ENCODE results near the gene MAML2.

The MAML2 gene

DNA sequence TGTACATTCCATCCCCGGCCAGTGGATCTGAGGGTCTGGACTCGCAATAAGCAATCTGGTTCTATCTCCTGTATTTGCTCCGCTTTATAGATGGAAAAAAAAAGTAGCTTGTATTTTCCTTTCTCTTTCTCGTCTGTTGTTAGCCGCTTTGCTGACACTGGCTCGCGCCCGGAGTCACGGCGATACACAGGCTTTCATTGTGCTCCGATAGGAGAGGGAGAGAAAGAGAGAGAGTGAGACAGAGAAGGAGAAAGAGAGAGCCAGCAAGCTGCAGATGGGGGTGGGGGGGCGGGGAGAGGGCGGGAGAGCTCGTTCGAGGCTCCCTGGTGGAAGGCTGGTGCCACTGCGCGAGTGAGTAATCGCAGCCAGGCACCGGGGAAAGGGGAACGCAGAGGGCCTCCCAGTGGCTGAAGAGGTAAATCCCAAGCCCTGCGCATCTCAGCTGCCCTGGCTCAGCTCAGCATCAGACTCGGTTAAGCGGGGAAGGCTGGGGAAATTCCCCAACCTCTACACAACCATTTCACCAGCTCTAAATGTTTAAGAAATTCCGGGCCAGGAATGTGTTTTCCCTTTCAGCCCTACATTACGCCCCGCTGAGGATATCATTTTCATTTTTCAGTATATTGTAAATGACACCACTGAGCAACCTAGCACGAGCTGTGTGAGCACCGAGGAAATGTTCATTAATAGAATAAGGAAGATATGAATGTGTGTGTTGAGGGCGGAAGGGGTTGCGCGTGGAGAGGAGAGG is at the start of gene MAML2:
TSS of gene MAML2 (minus strand) at position 235 of the 751 bp plus-strand sequence. CDS start 1,300 bp downstream, outside the sequence.
- peak; percentile 74 for DNase-seq (ENCODE audit: low read depth)

DNA sequence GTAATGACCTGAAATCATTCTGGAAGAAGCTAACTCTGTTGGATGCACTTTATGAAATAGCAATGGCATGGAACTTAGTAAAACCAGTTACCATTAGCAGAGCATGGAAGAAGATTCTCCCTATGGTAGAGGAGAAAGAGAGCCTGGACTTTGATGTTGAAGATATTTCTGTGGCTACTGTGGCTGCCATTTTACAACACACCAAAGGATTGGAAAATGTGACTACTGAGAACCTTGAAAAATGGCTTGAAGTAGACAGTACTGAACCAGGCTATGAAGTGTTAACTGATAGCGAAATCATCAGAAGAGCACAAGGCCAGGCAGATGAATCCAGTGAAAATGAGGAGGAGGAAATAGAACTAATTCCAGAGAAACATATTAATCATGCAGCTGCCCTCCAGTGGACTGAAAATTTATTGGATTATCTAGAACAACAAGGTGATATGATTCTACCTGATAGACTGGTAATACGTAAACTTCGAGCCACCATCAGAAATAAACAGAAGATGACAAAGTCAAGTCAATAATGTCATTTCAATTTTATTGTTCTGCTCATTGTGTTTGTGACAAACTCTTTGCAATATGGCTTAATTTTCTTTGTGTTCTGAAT is 48.8 kb upstream of the MAML2 start:
- no peak for DNase-seq (ENCODE audit: low read depth)

DNA sequence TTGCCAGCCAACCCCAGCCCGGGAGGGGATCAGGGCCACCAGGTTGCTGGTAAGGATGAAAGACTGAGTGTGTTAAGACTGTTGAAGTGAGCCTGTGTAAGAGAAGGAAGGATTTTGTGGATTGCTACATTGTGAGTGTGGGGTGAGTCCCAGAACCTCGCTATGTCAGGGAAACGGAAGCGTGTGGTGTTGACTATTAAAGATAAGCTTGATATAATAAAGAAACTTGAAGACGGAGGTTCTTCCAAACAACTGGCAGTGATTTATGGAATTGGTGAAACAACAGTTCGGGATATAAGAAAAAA is 47.4 kb upstream of the MAML2 start:
- no peak for DNase-seq (ENCODE audit: low read depth)

DNA sequence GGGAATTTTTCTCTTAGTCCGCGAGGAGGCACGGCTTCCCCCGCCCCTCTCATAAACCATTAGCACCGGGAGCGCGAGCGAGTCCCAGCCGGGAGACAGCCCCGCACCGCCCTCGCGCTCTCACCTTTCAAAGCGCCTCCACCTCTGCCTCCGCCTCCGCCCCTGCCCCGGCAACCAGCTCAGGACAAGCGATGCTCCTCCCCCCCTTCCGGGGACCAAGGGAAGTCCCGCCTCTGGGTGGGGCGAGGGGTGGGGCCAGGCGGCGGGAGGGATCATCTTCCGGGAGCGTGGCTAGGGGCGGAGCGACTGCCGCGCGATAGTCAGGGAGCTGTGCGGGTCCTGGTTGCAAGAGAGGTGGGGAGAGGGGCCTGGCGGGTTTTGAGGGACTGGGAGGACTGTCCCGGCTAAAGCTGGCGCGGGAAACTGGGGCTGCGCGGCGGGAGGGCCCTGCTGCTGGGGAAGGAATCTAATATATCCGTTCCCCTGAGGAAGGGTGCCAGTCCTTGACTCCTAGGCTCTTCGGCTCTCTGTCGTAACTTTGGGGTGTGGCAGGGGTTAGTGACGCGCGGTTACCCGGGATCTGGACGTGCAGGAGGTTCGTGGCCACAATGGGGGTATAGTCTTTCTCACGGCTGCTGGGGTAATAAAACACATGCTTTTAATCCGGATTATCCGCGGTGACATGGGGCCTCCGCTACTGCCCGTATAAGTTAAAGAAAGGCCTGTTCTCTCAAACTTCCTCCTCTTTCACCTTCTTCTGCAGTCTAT is 46.9 kb upstream of the MAML2 start, which contains the start of the genes CCDC82 and JRKL:
TSS of gene CCDC82 (minus strand) at position 193 of the 768 bp plus-strand sequence. CDS start 5,165 bp downstream, outside the sequence.
TSS of gene JRKL (plus strand) at position 294 of the 768 bp plus-strand sequence. CDS start 637 bp downstream, outside the sequence.
- DNase-seq (ENCODE audit: low read depth) = peak; percentile 77

DNA sequence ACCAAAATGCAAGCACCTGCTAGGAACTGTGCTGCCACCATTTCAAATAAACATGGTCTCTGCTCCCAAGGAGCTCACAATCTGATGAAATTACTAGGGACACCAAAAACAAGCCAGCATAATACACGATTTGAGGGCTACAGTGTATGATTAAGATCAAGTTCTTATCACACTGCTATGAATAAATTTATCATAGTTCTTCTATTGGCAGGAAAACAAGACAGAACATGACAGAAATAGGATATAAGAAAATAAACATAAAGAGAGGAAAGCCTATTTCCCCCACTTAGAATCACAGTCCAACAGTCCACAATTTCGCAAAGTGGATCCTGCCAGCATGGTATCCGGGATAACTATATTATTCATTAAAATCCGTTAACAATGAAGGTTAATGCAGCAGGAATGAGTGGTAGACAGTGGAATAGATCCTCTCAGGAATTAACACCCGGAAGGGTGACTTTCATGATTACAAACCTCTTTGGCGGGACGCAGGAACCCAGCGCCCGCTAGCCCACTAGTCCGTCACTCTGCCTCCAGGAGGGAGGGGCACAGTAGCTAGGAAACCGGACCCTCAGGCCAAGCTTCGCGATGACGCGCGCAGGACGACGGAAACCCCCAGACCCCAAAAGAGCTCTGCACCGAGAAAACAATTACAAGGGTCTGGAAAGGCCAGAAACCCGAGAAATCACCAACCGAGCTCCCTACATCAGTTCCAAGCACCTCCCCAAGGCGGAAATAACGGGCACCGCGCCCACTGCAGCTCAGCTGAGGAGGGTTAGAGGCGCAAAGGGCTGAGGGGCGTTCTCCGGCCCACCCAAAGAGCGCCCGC is 46.1 kb upstream of the MAML2 start:
- DNase-seq (ENCODE audit: low read depth) = peak; percentile 54

DNA sequence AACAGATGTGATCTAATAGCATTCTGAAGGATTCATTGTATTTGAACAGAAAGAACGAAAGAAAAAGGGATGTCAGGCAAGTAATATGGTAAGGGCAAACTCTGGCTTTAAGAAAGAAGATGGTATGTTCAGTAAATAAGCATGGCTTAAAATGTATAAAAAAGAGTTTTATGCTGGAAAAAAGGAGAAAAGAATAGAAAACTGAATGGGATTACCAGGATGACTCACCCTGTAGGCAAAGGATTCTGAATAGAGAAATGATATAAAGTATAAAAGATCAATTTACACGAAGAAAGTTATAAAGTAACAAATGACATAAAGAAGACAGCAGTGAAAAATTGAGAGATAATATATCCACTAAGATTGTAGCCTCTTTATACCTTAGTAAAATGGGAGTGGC is 42.2 kb upstream of the MAML2 start:
- DNase-seq (ENCODE audit: low read depth) = no peak

DNA sequence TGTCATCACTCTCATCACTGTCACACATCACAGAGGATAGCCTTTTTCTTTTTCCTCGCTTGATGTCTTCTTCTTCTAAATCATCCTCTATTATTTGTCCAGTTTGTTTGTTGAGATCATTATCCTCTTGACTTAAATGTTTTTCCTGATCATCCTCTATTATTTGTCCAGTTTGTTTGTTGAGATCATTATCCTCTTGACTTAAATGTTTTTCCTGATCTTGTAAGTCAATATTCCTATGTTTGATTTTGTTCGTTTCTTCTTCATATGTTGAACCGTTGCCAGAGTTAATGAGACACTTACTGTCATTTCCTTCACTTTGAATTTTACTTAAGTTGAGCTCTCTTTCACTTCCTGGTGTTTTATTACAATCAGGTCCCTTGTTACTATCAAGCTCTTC is 41.2 kb upstream of the MAML2 start:
- no peak for DNase-seq (ENCODE audit: low read depth)

DNA sequence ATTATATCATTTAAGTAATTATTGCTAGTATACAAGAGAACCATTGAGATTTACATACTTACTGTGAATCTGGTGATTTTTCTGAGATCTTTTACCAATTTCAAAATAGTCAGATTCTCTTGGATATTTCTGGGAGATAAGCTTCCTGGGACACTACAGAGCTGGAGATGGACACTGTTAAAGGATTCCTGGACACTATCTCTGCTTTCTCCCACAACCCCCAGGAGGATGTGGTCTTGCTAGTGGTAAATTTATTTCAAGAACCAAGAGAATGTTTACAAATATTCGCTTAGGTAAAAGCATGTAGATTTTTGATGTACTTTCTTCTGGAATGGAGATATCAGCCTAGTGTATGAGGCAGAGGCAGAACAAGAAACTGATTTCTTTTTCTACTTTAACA is 33.8 kb upstream of the MAML2 start:
- DNase-seq (ENCODE audit: low read depth) = no peak

DNA sequence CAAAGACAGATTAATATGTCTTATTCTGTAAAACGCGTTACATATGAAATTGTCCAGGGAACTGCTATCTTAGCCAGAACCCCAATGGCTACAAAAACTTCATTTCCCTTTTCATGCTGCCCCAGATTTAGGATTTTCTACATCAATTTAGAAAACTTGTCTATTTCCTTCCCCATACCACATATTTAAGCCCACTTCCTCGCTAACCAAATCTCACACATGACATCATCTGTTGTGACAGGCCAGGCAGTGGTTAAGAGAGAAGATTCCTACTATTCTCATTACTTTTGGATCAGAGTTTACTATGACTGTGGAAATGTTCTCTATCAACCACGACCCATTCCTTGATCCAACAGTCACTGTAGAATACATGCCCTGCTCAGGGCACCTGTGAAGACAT is 30.8 kb upstream of the MAML2 start:
- DNase-seq (ENCODE audit: low read depth) = no peak

DNA sequence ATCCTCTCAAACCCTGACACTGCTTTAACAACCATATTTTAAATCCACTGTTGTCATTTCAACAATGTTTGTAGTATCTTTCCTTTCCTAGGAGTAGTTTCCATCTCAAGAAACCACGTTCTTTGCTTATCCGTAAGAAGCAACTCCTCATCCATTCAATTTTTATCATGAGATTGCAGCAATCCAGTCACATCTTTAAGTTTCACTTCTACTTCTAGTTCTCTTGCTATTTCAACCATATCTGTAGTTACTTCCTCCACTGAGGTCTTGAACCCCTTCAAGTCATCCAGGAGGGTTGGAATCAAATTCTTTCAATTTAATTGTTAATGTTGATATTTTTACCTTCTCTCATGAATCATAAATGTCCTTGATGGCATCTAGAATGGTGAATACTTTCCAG is 24.3 kb upstream of the MAML2 start:
- no peak for DNase-seq (ENCODE audit: low read depth)

DNA sequence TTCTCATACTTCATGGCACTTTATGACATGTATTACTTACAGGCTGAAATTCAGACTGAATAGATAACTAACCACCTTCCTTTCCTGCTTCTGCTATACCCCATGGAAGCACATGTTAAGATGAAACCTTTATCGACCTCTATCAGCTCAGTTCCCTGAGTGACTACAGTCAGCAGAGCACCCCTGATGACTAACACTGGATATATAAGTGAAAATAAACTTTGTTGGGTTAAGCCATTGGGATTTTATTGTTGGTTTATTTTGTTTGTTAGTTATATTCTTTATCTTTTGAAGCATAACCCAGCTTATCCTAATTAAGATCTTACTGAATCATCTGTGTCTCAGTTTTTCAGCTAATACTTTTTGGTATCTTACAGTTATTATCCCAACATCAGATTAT is 23.0 kb upstream of the MAML2 start:
- DNase-seq (ENCODE audit: low read depth) = no peak

DNA sequence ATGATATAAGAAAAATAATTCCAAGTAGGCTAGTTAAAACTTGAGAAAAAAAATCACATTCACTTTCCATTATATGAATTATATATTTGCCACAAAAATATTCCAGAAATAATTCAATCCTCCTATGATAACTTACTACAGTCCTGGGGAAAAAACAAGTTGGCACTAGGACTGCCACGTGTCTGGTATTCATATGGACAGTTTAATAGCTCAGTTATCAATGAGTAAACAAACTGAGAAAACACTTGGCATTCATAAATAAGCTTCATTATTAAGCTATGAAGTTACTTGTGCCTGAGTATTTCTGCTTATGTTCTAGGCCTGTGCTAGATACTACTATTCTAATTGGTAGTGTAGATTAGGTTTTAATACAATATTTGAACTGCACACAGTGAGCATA is 22.5 kb upstream of the MAML2 start:
- no peak for DNase-seq (ENCODE audit: low read depth)

DNA sequence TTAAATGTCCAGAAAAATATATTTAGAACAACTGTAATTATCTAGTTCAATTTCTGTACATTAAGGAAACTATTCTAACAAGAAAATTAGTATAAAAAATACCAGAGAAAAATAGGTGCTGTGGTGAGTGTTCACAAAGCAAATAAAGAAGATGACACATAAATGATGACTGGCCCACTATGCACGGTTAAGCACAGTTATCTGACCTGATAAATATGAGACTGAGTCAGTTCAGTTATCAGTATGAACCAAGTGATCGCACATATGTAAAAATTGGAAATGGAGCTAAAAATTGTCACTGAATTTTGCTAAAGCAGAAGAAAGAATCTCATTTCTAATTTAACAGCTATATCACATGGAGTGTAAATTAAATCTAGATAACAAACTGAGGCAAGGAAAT is 18.8 kb upstream of the MAML2 start:
- no peak for DNase-seq (ENCODE audit: low read depth)

DNA sequence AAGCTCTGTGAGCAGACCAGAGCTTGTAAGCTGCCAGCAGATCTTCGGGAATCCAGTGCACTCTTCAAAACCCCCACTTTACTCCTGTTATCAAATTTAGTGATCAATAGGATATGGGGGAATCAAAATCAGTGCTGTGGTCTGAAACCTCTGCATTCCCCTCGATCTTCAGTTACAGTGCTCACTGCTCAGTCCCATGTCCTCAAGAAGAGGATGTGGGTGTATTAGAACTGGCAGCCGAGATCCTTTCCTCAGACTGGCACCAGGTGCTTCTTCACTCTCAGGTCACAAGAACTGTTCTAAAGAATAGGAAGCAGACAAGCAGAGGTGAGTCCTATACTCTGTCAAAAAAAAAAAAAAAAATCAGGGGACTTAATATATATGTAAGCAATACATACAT is 15.3 kb upstream of the MAML2 start:
- no peak for DNase-seq (ENCODE audit: low read depth)

DNA sequence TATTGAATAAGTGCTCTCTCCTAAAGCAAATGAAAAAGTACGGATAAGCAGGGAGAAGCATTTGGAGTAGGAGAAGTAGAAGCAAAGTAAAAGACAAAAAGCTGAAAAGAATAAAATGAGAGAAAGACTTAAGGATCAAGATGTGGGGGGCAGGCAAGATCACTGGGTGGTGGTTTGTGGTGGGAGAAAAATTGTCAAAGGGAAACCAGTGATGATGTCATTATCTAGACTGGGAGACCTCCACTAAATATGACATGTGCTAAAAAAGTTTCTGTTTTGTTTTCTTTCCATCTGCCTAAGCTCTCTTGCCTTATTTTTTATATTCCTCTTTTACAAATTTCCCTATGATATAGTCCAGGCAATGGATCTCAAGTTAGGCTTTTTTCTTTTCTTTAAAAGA is 14.8 kb upstream of the MAML2 start:
- DNase-seq (ENCODE audit: low read depth) = no peak

DNA sequence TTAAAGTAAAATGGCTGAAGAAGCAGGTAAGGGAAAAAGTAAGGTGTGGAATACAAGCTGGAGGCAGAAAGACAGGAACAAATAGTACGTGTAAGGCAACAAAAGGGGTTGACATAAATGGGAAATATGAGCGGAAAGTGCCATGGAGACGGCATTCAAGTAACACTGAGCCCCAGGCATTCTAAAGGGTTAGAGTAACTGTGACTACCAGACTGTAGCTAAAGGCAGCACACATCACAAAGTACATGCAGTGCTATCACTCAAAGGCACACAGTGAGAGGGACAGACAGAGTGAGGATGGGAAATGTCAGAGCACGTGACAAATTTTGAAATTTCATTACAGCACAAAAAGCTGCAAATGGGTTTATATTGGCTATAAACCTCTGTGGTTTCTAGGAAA is 13.9 kb upstream of the MAML2 start:
- DNase-seq (ENCODE audit: low read depth) = no peak

DNA sequence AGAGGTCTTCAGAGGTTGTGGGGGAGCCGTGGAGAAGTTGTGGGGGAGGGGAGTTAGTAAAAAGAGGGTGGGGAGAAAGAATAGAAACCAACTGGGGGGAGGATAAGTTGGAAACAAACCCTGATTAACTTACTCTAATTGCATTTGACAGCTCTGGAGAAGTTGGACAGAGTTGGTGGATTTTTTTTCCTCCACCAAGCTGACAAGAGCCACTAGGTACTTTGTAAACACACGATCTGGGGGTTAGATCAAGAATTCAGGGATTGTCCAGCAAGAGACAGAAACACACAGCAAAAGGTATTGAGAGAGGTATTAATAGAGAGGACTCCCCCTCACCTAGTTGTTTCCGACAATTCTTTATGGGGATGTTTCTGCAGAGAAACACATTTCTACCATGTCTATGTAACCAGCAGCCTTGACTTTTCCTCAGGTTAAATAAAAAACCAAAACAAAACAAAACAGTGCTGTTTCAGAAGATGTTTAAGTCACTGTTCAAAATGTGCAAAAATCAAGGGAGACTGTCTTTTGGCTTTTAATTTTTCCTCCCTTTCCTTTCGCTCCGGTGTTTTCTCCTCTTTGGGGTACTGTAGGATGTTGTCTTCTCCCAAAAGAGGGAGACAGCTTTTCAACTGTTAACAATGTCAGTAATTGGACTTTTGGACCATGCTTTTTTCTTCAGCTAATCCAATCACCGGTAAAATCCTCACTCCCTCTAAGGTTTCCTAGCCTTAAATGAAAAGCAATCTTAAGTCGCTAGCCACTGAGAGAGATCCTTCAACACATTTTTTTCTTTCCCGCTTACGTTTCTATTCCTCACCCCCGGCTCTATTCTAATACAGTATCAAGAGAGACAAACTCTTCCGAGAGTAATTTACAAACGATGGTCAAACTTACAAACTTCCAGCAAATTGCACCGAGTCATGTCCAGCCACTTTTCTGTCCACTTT is 708 bp downstream of the MAML2 start:
- DNase-seq (ENCODE audit: low read depth) = no peak

DNA sequence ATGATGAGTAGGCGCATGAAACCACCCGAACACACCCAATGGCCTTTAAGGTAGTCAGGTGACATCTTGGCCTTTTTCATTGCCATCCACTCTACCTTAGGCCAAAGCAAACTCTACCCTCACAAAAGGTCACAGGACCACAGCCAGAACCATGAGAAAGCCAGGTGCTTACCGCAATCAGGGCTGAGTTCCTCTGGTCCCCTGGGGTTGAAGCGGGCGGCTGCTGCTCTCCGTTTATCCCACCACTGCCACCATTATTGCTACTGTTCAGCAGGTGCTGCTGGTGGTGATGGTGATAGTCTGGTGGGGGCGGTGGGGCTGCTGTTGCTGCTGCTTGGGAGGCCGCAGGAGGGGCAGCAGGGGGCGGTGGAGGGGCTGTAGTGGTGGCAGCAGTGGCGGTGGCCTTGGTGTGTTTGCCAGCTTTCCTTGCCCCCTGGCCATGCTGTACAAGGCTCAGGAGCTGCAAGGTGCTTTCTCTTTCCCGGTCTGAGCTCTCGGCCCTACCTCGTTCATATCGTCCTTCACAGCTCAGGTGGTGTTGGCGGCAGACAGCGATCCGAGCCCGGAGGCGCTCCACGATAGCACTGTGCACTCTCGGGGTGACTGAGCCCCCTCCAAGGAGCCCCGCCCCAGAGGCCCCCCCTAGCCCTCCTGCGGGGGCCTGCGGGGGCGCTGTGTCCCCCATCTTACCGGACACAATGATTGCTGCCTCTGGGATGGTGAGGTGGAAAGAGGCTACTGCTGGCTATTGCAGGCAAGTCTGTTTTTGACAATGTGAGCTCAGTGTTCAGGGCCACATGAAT is 1.6 kb downstream of the MAML2 start:
- DNase-seq (ENCODE audit: low read depth) = no peak

DNA sequence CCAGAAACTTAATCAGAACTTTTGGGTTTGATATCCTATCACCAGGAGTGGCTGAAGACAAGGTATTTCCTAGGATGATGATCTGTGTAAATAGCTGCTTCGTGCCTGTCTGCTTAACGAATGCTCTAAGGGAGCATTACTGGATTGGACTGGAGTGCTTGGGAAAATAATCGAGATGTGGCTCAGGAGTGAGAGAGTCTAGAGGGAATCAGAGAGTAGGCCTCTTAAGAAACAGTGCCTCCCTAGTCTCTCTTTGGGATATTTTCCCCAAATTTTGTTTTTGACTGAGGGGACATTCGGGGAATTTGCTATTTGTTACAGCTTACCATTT is 2.5 kb downstream of the MAML2 start:
- DNase-seq (ENCODE audit: low read depth) = no peak

Data from HS-5 (cell line).